Thyroid gland (tissue), 4 donors: ENCODE measurements around the gene WNT8A.

Source experiments
- POLR2A ChIP-seq, 2 donors: fragments of 450-650 bp; IDR thresholded peaks; one replicate each; pipeline ENCODE4 v1.6.1; 2017; ENCODE audit warnings: antibody characterized with exemption in 2 of 2, mild to moderate bottlenecking in 2 of 2, moderate library complexity in 1 of 2
- TF ChIP-seq, protein P1 (sequence below), 6 experiments: fragments of 200-600 bp in 3 of 6; fragments of 450-650 bp in 3 of 6; sonication (generic) in 3 of 6; IDR thresholded peaks; one replicate each; pipeline ENCODE4 v1.5.1; 2016 to 2019; ENCODE audit warnings: antibody characterized with exemption in 6 of 6, mild to moderate bottlenecking in 2 of 6, inconsistent platforms in 1 of 6, moderate library complexity in 1 of 6

DNA sequence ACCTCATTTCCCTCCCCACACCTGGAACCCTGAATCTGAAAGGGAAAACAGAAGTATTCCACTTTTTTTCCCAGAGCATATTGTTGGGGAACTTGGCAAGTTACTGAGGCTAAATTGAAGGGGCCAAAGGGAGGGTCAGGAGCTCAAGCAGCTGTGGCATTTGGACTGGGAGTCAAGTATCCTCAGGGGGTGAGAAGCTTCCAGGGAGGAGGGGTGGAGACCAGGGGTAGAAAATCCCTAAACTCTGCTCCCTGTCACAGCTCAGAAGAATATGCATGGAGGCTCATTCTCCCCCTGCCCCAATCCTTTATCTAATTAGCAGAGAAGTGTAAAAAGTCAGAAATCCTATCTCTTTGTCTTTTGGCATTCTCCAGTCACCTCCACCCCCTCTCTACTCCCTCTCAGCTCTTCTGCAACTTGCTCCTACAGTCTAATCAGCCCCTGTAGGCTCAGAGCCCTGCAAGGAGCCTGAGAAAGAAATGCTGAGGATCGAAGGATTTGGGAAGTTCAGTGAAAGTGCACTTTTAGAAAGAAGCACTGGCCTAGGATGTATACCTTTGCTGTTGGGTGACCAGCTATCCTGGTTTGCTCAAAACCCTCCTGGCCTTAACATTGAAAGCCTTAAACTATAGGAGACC is 5.7 kb upstream of the WNT8A start:
- TF ChIP-seq, protein P1, sequence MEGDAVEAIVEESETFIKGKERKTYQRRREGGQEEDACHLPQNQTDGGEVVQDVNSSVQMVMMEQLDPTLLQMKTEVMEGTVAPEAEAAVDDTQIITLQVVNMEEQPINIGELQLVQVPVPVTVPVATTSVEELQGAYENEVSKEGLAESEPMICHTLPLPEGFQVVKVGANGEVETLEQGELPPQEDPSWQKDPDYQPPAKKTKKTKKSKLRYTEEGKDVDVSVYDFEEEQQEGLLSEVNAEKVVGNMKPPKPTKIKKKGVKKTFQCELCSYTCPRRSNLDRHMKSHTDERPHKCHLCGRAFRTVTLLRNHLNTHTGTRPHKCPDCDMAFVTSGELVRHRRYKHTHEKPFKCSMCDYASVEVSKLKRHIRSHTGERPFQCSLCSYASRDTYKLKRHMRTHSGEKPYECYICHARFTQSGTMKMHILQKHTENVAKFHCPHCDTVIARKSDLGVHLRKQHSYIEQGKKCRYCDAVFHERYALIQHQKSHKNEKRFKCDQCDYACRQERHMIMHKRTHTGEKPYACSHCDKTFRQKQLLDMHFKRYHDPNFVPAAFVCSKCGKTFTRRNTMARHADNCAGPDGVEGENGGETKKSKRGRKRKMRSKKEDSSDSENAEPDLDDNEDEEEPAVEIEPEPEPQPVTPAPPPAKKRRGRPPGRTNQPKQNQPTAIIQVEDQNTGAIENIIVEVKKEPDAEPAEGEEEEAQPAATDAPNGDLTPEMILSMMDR (IDR thresholded peaks at IDR 0.05) = no peak
- no peak for TF ChIP-seq POLR2A (IDR thresholded peaks at IDR 0.05)
